HepG2 (cell line): Measurements from ENCODE around the gene ANKRD42. TPM values are rescaled to one million over a fixed set of nuclear protein-coding genes. Genes with fewer than 3 reads are reported as not detected.

Source experiments
- ATF3 ChIP-seq: sonication (generic); formaldehyde crosslinking; IDR thresholded peaks from 2 replicates; pipeline ENCODE4 v1.4.0; 2020; ENCODE audit warnings: missing genetic modification reagents
- BRCA1 ChIP-seq: sonication (generic); formaldehyde crosslinking; IDR thresholded peaks from 2 replicates; pipeline ENCODE4 v1.4.0; 2020; ENCODE audit warnings: missing genetic modification reagents
- IRF2 ChIP-seq: IDR thresholded peaks from 2 replicates; pipeline ENCODE4 v1.6.1; 2018; ENCODE audit warnings: missing genetic modification reagents, missing compliant biosample characterization
- MAFK ChIP-seq, 2 experiments: IDR thresholded peaks in 1 of 2; conservative IDR thresholded peaks in 1 of 2; 2 replicates each; pipeline ENCODE4 v1.6.1; 2011; ENCODE audit warnings: improper control_type of control experiment in 2 of 2, low read length in 2 of 2
- NFRKB ChIP-seq: fragments of 450-650 bp; IDR thresholded peaks from 2 replicates; pipeline ENCODE4 v1.6.1; 2017
- PHF5A ChIP-seq: IDR thresholded peaks from one replicate; pipeline ENCODE4 v1.6.1; 2018; ENCODE audit warnings: low read depth, missing genetic modification reagents; ENCODE audit not compliant: unreplicated experiment
- POLR2A ChIP-seq, 2 experiments: IDR thresholded peaks; 2 replicates each; pipeline ENCODE4 v1.6.1; 2011; ENCODE audit warnings: low read depth in 2 of 2, low read length in 2 of 2, mild to moderate bottlenecking in 1 of 2, moderate library complexity in 1 of 2; ENCODE audit not compliant: insufficient read depth in 1 of 2
- PPARG ChIP-seq: conservative IDR thresholded peaks from 2 replicates; pipeline ENCODE4 v1.6.1; 2016; ENCODE audit warnings: missing biosample characterization, missing genetic modification reagents
- SAFB2 ChIP-seq: sonication (generic); formaldehyde crosslinking; IDR thresholded peaks from 2 replicates; pipeline ENCODE4 v1.5.1; 2020; ENCODE audit warnings: missing genetic modification reagents, low read depth, mild to moderate bottlenecking, borderline replicate concordance
- SMC3 ChIP-seq: IDR thresholded peaks from 2 replicates; pipeline ENCODE4 v1.6.1; 2011; ENCODE audit warnings: low read length, improper control_type of control experiment
- SP140L ChIP-seq: sonication (generic); formaldehyde crosslinking; IDR thresholded peaks from 2 replicates; pipeline ENCODE4 v1.4.0; 2020; ENCODE audit warnings: missing genetic modification reagents, borderline replicate concordance
- THYN1 ChIP-seq: sonication (generic); formaldehyde crosslinking; IDR thresholded peaks from 2 replicates; pipeline ENCODE4 v1.8.1; 2023; ENCODE audit warnings: low read depth, mild to moderate bottlenecking, moderate library complexity, missing genetic modification reagents, borderline replicate concordance
- ZFP90 ChIP-seq: sonication (generic); formaldehyde crosslinking; IDR thresholded peaks from 2 replicates; pipeline ENCODE4 v1.8.0; 2022; ENCODE audit warnings: missing genetic modification reagents, mild to moderate bottlenecking, inconsistent platforms, borderline replicate concordance
- ZFX ChIP-seq: sonication (generic); formaldehyde crosslinking; IDR thresholded peaks from 2 replicates; pipeline ENCODE4 v1.4.0; 2020; ENCODE audit warnings: mild to moderate bottlenecking, low read depth, missing genetic modification reagents, moderate library complexity
- ZKSCAN1 ChIP-seq: fragments of 150-350 bp; IDR thresholded peaks from 2 replicates; pipeline ENCODE4 v1.6.1; 2014; ENCODE audit warnings: low read length
- ZNF17 ChIP-seq: sonication (generic); formaldehyde crosslinking; IDR thresholded peaks from 2 replicates; pipeline ENCODE4 v1.5.0; 2020; ENCODE audit warnings: mild to moderate bottlenecking, missing genetic modification reagents
- ZNF224 ChIP-seq: sonication (generic); formaldehyde crosslinking; IDR thresholded peaks from 2 replicates; pipeline ENCODE4 v1.5.0; 2020; ENCODE audit warnings: mild to moderate bottlenecking, missing genetic modification reagents
- ZNF609 ChIP-seq: sonication (generic); formaldehyde crosslinking; IDR thresholded peaks from 2 replicates; pipeline ENCODE4 v1.4.0; 2020; ENCODE audit warnings: mild to moderate bottlenecking, missing genetic modification reagents, borderline replicate concordance
- ZNF674 ChIP-seq: sonication (generic); formaldehyde crosslinking; IDR thresholded peaks from 2 replicates; pipeline ENCODE4 v1.5.0; 2020; ENCODE audit warnings: low read depth, mild to moderate bottlenecking, missing genetic modification reagents
- ZSCAN20 ChIP-seq: sonication (generic); formaldehyde crosslinking; IDR thresholded peaks from 2 replicates; pipeline ENCODE4 v1.4.0; 2020; ENCODE audit warnings: missing genetic modification reagents, mild to moderate bottlenecking, borderline replicate concordance
- polyA plus RNA-seq, 8 experiments: library from polyadenylated mRNA; depleted of rRNA in 3 of 8; stranded (reverse) in 7 of 8; unstranded in 1 of 8; fragments of >200 nt; fragmentation: Illumina TruSeq in 4 of 8; extraction: Trizol in 4 of 8; gene quantifications; 2 replicates each; pipeline versions ENCODE4 v1.2.1 to v1.2.3, GENCODE V29; 2011 to 2016; ENCODE audit warnings: low read depth in 4 of 8, missing spikeins in 1 of 8, mixed read lengths in 1 of 8; ENCODE audit not compliant: insufficient read depth in 1 of 8
- total RNA-seq, 5 experiments: library from RNA; depleted of rRNA; stranded (reverse); fragments of >200 nt; fragmentation: Illumina TruSeq; extraction: Trizol; gene quantifications; 2 replicates each; pipeline ENCODE4 v1.2.3, GENCODE V29; 2016; ENCODE audit warnings: low read depth in 1 of 5
- TF ChIP-seq, protein P1 (sequence below): sonication (generic); formaldehyde crosslinking; IDR thresholded peaks from 2 replicates; pipeline ENCODE4 v1.5.1; 2020; ENCODE audit warnings: missing genetic modification reagents, mild to moderate bottlenecking, borderline replicate concordance
- TF ChIP-seq, protein P2 (sequence below): IDR thresholded peaks from 2 replicates; pipeline ENCODE4 v1.6.1; 2016; ENCODE audit warnings: low read depth

ANKRD42 gene
- total and polyA plus RNA-seq, 2 of the 13 experiments (the other 11 are each of a cell fraction or from before 2014, with no cell fraction given) = 2.2 to 3.7 TPM

DNA sequence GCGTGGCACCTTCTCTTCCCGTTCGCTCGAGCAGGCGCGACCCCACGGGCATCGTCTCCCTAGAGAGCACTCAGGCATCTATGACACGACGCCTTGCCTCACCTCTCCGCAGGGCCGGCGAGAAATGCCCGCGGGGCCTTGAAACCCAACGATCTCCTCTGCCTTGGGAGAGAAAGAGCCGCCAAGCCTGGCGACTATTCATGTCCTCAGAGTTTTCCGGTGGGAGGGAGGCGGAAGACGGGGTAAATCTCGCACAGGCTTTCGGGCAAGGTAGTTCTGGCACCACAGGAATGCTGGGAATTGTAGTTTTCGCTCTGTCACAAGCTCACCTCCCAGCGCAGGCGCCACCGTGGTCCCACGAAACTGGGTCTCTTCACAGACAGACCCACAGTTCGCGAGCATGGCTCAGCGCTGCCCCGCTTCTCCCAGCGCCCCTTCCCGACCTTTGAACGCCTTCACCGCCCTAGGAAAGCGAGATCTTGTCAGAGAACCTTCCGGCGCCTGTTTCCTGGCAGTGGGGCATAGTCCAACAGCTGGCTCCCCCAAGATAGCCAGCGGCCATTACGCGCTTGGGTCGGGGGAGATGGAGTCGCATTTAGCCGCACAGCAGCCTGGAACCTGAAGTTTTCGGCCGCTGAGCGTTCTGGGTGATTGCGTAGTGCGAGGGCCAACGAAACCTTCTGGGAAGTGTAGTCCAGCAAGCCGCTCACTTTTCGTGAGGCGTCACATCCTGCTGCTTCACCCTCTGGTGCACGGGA lies 92.4 kb downstream of the ANKRD42 start, which contains the start of gene CCDC90B (continued):
- no peak for TF ChIP-seq THYN1 (CRISPR knock-in tag)
- peak; percentile 70 for TF ChIP-seq PHF5A (CRISPR knock-in tag)
- TF ChIP-seq ZFX (CRISPR knock-in tag) = peak; percentile 77
- no peak for TF ChIP-seq ZNF674 (CRISPR knock-in tag)
- peak; percentile 94; the same call in 1 of the 2 replicates for TF ChIP-seq ZNF224 (CRISPR knock-in tag)
- no peak for TF ChIP-seq ZSCAN20 (CRISPR knock-in tag)
- 0 out of 2 replicates have a peak, but pooled peaks have one; percentile 24 for TF ChIP-seq PPARG (CRISPR knock-in tag)
- peak; percentile 65 for TF ChIP-seq ATF3 (CRISPR knock-in tag)
- TF ChIP-seq ZNF609 (CRISPR knock-in tag) = no peak; the same call in 1 of the 2 replicates
- TF ChIP-seq, protein P1, sequence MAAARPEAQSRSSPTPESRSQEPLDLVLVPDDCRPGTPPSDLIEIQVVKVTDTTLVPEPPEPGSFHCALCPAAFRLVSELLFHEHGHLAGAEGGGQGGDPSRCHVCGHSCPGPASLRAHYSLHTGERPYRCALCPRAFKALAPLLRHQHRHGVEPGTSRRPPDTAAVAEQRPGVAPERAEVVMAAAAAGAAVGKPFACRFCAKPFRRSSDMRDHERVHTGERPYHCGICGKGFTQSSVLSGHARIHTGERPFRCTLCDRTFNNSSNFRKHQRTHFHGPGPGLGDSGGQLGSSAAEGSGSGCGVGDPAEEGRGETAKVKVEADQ (CRISPR knock-in tag) = 0 out of 2 replicates have a peak, but pooled peaks have one; percentile 44
- no peak for TF ChIP-seq ZNF17 (CRISPR knock-in tag)
- TF ChIP-seq, protein P2, sequence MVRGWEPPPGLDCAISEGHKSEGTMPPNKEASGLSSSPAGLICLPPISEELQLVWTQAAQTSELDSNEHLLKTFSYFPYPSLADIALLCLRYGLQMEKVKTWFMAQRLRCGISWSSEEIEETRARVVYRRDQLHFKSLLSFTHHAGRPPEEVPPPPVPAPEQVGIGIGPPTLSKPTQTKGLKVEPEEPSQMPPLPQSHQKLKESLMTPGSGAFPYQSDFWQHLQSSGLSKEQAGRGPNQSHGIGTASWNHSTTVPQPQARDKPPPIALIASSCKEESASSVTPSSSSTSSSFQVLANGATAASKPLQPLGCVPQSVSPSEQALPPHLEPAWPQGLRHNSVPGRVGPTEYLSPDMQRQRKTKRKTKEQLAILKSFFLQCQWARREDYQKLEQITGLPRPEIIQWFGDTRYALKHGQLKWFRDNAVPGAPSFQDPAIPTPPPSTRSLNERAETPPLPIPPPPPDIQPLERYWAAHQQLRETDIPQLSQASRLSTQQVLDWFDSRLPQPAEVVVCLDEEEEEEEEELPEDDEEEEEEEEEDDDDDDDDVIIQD = no peak; the same call in 1 of the 2 replicates
- TF ChIP-seq BRCA1 (CRISPR knock-in tag) = peak; percentile 22; the same call in 1 of the 2 replicates
- peak; percentile 92 for TF ChIP-seq NFRKB
- TF ChIP-seq SAFB2 (CRISPR knock-in tag) = peak; percentile 58; the same call in 1 of the 2 replicates
- peak; percentile 83 for TF ChIP-seq IRF2 (CRISPR knock-in tag)
- TF ChIP-seq MAFK (conservative IDR thresholded peaks at IDR 0.05 in 1 of 2, IDR thresholded peaks at IDR 0.05 in 1 of 2; ENCODE audit: low read length in 2 of 2) = no peak; a peak in 1 of 4 replicates
- TF ChIP-seq ZFP90 (CRISPR knock-in tag) = no peak; the same call in 1 of the 2 replicates
- TF ChIP-seq SMC3 = no peak
- no peak for TF ChIP-seq SP140L (CRISPR knock-in tag)
- TF ChIP-seq POLR2A (IDR thresholded peaks at IDR 0.05; ENCODE audit: insufficient read depth in 1 of 2, low read depth in 2 of 2, low read length in 2 of 2) = peak; percentile 75 to 98
- no peak for TF ChIP-seq ZKSCAN1
